HEK293T (cell line): ENCODE measurements around the gene TEX36.

Source experiments
- CTCF ChIA-PET: fragments of 350-600 bp; formaldehyde crosslinking; extraction: SDS; loops from one replicate; lab custom pipeline; 2021; ENCODE audit warnings: antibody characterized with exemption, inconsistent platforms; lab: Yijun Ruan, JAX
- POLR2A ChIA-PET: fragments of 350-600 bp; formaldehyde crosslinking; extraction: SDS; loops from one replicate; lab custom pipeline; 2020; ENCODE audit warnings: antibody characterized with exemption, inconsistent platforms; lab: Yijun Ruan, JAX
- DNase-seq: peaks from one replicate; pipeline ENCODE4 v3.0.0; 2012; ENCODE audit warnings: mixed read lengths; ENCODE audit errors: extremely low spot score
- ARNT ChIP-seq: fragments of 450-650 bp; IDR thresholded peaks from 2 replicates; pipeline ENCODE4 v1.6.1; 2017; ENCODE audit warnings: mild to moderate bottlenecking
- BHLHE40 ChIP-seq: fragments of 450-650 bp; IDR thresholded peaks from 2 replicates; pipeline ENCODE4 v1.6.1; 2016; ENCODE audit warnings: mild to moderate bottlenecking, moderate library complexity, borderline replicate concordance
- CTBP1 ChIP-seq: fragments of 450-650 bp; IDR thresholded peaks from 2 replicates; pipeline ENCODE4 v1.6.1; 2016; ENCODE audit warnings: borderline replicate concordance
- ELF4 ChIP-seq: fragments of 450-650 bp; IDR thresholded peaks from 2 replicates; pipeline ENCODE4 v1.6.1; 2017; ENCODE audit warnings: antibody characterized with exemption
- FOXA1 ChIP-seq: fragments of 450-650 bp; IDR thresholded peaks from 2 replicates; pipeline ENCODE4 v1.6.1; 2016; ENCODE audit warnings: mild to moderate bottlenecking
- FOXK2 ChIP-seq: fragments of 450-650 bp; IDR thresholded peaks from 2 replicates; pipeline ENCODE4 v1.6.1; 2016; ENCODE audit warnings: mild to moderate bottlenecking
- FOXM1 ChIP-seq: fragments of 450-650 bp; IDR thresholded peaks from 2 replicates; pipeline ENCODE4 v1.6.1; 2017; ENCODE audit warnings: mild to moderate bottlenecking, borderline replicate concordance
- HDGF ChIP-seq: fragments of 450-650 bp; IDR thresholded peaks from 2 replicates; pipeline ENCODE4 v1.6.1; 2017; ENCODE audit warnings: antibody characterized with exemption, borderline replicate concordance
- L3MBTL2 ChIP-seq: fragments of 450-650 bp; conservative IDR thresholded peaks from 2 replicates; pipeline ENCODE4 v1.6.1; 2016; ENCODE audit warnings: mild to moderate bottlenecking
- LEF1 ChIP-seq: fragments of 450-650 bp; IDR thresholded peaks from 2 replicates; pipeline ENCODE4 v1.6.1; 2017; ENCODE audit warnings: mild to moderate bottlenecking, borderline replicate concordance
- NFRKB ChIP-seq: fragments of 450-650 bp; IDR thresholded peaks from 2 replicates; pipeline ENCODE4 v1.6.1; 2016; ENCODE audit warnings: mild to moderate bottlenecking, moderate library complexity
- SP1 ChIP-seq: fragments of 450-650 bp; IDR thresholded peaks from 2 replicates; pipeline ENCODE4 v1.6.1; 2017
- SUZ12 ChIP-seq: fragments of 450-650 bp; IDR thresholded peaks from 2 replicates; pipeline ENCODE4 v1.6.1; 2016; ENCODE audit warnings: mild to moderate bottlenecking
- TARDBP ChIP-seq: fragments of 450-650 bp; IDR thresholded peaks from 2 replicates; pipeline ENCODE4 v1.6.1; 2016
- ZNF384 ChIP-seq: fragments of 450-650 bp; IDR thresholded peaks from 2 replicates; pipeline ENCODE4 v1.6.1; 2016
- TF ChIP-seq, protein P1 (sequence below): fragments of 450-650 bp; IDR thresholded peaks from 2 replicates; pipeline ENCODE4 v1.6.1; 2016

Gene TEX36

DNA sequence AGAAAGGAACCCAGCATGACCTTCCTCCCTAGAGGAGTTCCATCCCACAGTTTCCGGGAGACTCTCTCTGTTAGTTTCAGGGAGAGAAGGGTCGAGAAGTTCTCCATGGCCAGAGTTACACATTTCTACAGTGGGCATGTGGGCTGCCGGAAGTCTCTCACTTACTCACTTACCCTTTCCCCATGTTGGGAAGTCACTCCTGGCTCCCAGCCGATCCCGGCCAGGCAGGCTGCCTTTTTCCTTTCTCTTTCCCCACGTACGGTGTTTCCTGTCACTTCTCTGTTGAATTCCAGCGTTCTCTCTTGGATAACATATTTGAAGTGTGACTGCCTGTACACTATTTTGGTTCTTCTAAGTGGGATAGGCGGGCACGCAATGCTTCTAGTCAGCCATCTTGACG, 3.5 kb downstream of the TEX36 start:
- ChIA-PET CTCF (interaction anchor here (0.7 kb wide), 1 partner anchor 517 kb away, joined by 3 read pairs; no protein-coding TSS in a partner anchor), POLR2A (no interaction called here)
- DNase-seq: peak; percentile 4
- TF ChIP-seq, protein P1, sequence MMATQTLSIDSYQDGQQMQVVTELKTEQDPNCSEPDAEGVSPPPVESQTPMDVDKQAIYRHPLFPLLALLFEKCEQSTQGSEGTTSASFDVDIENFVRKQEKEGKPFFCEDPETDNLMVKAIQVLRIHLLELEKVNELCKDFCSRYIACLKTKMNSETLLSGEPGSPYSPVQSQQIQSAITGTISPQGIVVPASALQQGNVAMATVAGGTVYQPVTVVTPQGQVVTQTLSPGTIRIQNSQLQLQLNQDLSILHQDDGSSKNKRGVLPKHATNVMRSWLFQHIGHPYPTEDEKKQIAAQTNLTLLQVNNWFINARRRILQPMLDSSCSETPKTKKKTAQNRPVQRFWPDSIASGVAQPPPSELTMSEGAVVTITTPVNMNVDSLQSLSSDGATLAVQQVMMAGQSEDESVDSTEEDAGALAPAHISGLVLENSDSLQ: no peak
- TF ChIP-seq NFRKB (no peak), LEF1 (no peak), SUZ12 (no peak), ELF4 (no peak), SP1 (no peak), ZNF384 (no peak), FOXA1 (no peak), ARNT (no peak), FOXK2 (no peak), TARDBP (no peak), HDGF (no peak), L3MBTL2 (no peak), FOXM1 (no peak), CTBP1 (no peak), BHLHE40 (no peak)

DNA sequence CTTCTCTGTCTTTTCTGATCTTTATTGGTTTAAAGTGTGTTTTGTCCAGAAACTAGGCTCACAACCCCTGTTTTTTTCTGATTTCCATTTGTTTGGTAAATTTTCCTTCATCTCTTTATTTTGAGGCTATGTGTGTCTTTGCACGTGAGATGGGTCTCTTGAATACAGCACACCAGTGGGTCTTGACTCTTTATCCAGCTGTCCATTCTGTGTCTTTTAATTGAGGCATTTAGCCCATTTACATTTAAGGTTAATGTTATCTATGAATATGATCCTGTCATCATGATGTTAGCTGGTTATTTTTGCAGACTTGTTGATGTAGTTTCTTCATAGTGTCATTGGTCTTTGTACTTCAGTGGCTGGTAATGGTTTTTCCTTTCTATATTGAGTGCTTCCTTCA, 10.1 kb downstream of the TEX36 start:
- TF ChIP-seq L3MBTL2 (no peak), FOXM1 (no peak), SP1 (no peak), FOXA1 (no peak), HDGF (no peak), NFRKB (no peak), TARDBP (no peak), CTBP1 (no peak), LEF1 (no peak), ELF4 (no peak), SUZ12 (no peak), FOXK2 (no peak), BHLHE40 (no peak), ZNF384 (no peak), ARNT (no peak)
- TF ChIP-seq, protein P1: no peak
- ChIA-PET POLR2A (no interaction called here), CTCF (no interaction called here)
- no peak for DNase-seq

DNA sequence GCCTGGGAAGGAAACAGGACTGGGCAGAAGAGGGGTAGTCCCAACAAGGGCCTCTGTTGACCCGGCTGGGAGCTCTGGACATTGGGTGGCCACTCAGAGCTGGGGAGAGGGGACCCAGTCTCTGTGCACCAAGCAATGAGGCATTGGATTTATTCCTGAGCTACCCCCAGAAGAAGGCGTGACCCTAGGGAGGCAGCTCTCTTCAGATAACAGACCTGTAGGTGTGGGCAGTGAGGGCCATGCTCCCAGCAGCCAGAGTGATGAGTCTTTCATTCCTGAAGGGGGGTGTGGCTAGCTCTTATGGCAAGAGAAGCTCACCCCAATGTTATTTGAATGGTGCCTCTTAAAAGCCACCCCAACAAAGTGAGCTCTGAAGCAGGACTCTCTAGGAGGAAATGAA, 20.4 kb downstream of the TEX36 start:
- POLR2A ChIA-PET: interaction anchor here (0.8 to 1.0 kb wide), 2 partner anchors 8 to 57 kb away, joined by 3 to 4 read pairs; partner anchors contain the start of gene EDRF1
- CTCF ChIA-PET: no interaction called here
- no peak for DNase-seq
- no peak for TF ChIP-seq SP1

DNA sequence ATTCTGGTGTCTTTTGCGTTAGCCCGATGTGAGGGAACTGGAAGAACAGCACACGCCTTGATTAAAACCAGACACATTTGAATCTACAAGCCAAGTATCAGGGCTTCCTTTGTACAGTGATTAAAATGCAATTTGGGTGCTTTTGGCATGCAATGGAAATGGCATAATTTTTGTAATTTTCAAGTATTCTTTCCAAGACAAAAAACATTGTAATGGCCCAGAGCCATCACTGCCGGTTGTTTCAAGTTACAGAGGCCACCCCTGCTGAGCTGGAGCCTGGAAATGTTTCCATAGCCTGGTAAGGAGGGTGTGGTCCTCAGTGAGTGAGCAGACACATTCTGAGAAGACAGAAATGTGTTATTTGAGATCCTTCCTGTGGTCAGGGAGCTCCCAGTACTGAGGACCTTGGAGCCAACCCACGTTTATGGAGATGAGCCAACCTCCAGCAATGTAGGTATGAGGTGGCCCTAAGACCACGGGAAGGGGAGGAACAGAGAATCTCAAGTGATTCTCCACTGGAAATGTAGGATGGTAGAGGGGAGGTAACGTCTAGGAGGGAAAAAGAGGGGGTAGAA, 20.9 kb downstream of the TEX36 start:
- CTCF ChIA-PET: no interaction called here
- no peak for TF ChIP-seq TARDBP
- TF ChIP-seq ELF4: no peak
- no peak for TF ChIP-seq L3MBTL2
- TF ChIP-seq FOXM1: no peak
- TF ChIP-seq SUZ12: no peak
- TF ChIP-seq ZNF384: no peak
- TF ChIP-seq NFRKB: no peak
- no peak for TF ChIP-seq BHLHE40
- no peak for TF ChIP-seq HDGF
- no peak for TF ChIP-seq FOXK2
- TF ChIP-seq, protein P1: no peak
- TF ChIP-seq CTBP1: no peak
- TF ChIP-seq SP1: no peak
- TF ChIP-seq ARNT: no peak
- no peak for TF ChIP-seq FOXA1
- TF ChIP-seq LEF1: no peak
- POLR2A ChIA-PET: interaction anchor here (1.0 kb wide), 1 partner anchor 57 kb away, joined by 4 read pairs; the partner anchor contains the start of gene EDRF1
- peak; percentile 77 for DNase-seq

DNA sequence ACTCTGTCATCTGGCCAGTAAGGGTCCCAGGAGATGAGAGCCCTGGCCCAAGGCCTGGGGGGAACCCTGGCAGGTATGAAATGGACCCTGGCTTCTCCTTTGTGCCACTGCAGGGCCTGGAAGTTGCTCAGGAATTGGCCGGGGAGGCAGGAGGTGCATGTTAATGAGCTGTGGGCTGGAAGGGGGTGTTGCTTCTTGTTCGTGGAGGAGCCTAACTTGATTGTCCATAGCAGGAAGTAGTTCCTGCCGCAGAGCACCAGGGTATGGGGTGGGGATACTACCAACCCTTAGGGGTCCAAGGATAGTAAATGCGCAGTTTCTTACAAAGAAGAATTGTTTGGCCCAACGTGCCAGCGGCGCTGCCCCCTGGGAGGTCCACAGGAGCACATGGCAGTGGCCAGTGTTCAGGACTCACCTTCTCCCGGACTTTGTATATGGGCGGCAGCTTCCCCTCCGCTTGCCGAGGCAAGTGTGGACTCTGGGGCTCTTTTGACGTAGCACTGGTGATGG, 21.5 kb downstream of the TEX36 start:
- DNase-seq: no peak
- CTCF ChIA-PET: no interaction called here

DNA sequence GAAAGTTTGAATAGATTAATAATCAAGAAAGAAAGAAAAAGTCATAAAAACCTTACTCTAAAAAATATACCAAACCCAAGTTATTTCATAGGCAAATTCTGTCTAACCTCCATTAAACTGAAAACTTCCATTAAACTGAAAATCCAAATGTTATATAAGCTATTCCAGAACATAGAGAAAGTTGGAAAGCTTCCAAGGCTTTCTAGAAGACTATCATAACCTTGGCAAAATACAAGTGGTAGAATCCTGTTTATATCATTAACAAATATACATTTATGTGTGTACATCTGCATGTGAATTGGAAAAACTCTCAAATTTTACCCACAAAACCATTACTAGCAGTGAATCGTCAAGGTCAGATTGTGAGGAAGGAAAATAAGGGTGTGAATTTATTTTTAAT, 23.9 kb downstream of the TEX36 start:
- CTCF ChIA-PET: no interaction called here
- POLR2A ChIA-PET: no interaction called here
- no peak for TF ChIP-seq ZNF384
- TF ChIP-seq NFRKB: no peak
- no peak for TF ChIP-seq HDGF
- no peak for TF ChIP-seq CTBP1
- TF ChIP-seq BHLHE40: no peak
- TF ChIP-seq, protein P1: no peak
- TF ChIP-seq ARNT: no peak
- TF ChIP-seq FOXA1: no peak
- TF ChIP-seq ELF4: no peak
- no peak for TF ChIP-seq TARDBP
- TF ChIP-seq SP1: no peak
- TF ChIP-seq L3MBTL2: no peak
- TF ChIP-seq FOXK2: no peak
- TF ChIP-seq LEF1: no peak
- no peak for DNase-seq

More for the DNA sequence above, 21.5 kb downstream of the TEX36 start:
- POLR2A ChIA-PET: no interaction called here
- no peak for TF ChIP-seq FOXM1
- no peak for TF ChIP-seq LEF1
- peak; percentile 49; the same call in 1 of the 2 replicates for TF ChIP-seq L3MBTL2
- TF ChIP-seq FOXA1: no peak
